Neural cell (in vitro differentiated cells): ENCODE results near the gene DOCK8. TPM values are rescaled to one million over a fixed set of nuclear protein-coding genes. Genes with fewer than 3 reads are reported as not detected.

Experiments
- H2AFZ ChIP-seq: fragments of 200-600, 300-800 bp; sonication (generic), shearing (Covaris generic); 2 replicates; pipeline ENCODE4 v1.6.0; 2014; ENCODE audit warnings: low read depth, mild to moderate bottlenecking, antibody characterized with exemption, low read length, moderate library complexity
- H3F3A ChIP-seq: fragments of 200-600 bp; shearing (Covaris generic); 2 replicates; pipeline ENCODE4 v1.6.1; 2016; ENCODE audit warnings: mild to moderate bottlenecking, moderate library complexity, mixed read lengths, antibody characterized with exemption, low read length; ENCODE audit not compliant: insufficient read depth, poor library complexity, severe bottlenecking
- H3K27ac ChIP-seq: fragments of 200-600, 300-800 bp; sonication (generic), shearing (Covaris generic); 2 replicates; pipeline ENCODE4 v1.5.1; 2014; ENCODE audit warnings: mild to moderate bottlenecking, low read length, moderate library complexity
- H3K27me3 ChIP-seq: fragments of 300-800, 200-600 bp; sonication (generic), shearing (Covaris generic); 2 replicates; pipeline ENCODE4 v1.6.0; 2014; ENCODE audit warnings: mild to moderate bottlenecking, low read depth, low read length, moderate library complexity; ENCODE audit not compliant: insufficient read depth
- H3K36me3 ChIP-seq: fragments of 300-800, 200-600 bp; sonication (generic), shearing (Covaris generic); 2 replicates; pipeline ENCODE4 v1.5.1; 2014; ENCODE audit warnings: mild to moderate bottlenecking, antibody characterized with exemption, low read length, moderate library complexity; ENCODE audit not compliant: insufficient read depth
- H3K4me2 ChIP-seq: fragments of 300-800, 200-600 bp; sonication (generic), shearing (Covaris generic); 2 replicates; pipeline ENCODE4 v1.6.0; 2014; ENCODE audit warnings: mild to moderate bottlenecking, low read length
- H3K4me3 ChIP-seq: fragments of 300-800, 200-600 bp; sonication (generic), shearing (Covaris generic); 2 replicates; pipeline ENCODE4 v1.5.1; 2014; ENCODE audit warnings: mild to moderate bottlenecking, low read length, moderate library complexity
- H3K79me2 ChIP-seq: fragments of 200-600 bp; shearing (Covaris generic); replicated peaks from 2 replicates; pipeline ENCODE4 v1.6.0; 2014; ENCODE audit warnings: mild to moderate bottlenecking, low read length, moderate library complexity; ENCODE audit not compliant: insufficient read depth
- H3K9ac ChIP-seq: fragments of 300-800, 200-600 bp; sonication (generic), shearing (Covaris generic); 2 replicates; pipeline ENCODE4 v1.6.1; 2016; ENCODE audit warnings: mild to moderate bottlenecking, low read length, mixed read lengths
- H3K9me2 ChIP-seq: fragments of 200-600 bp; shearing (Covaris generic); 2 replicates; pipeline ENCODE4 v1.6.1; 2016; ENCODE audit warnings: mild to moderate bottlenecking, low read length, mixed read lengths; ENCODE audit not compliant: insufficient read depth
- H3K9me3 ChIP-seq: fragments of 200-600, 300-800 bp; sonication (generic), shearing (Covaris generic); 2 replicates; pipeline ENCODE4 v1.6.1; 2016; ENCODE audit warnings: mild to moderate bottlenecking, mixed run types, low read length, moderate library complexity, mixed read lengths
- H4K20me1 ChIP-seq: fragments of 200-600 bp; shearing (Covaris generic); 2 replicates; pipeline ENCODE4 v1.6.1; 2016; ENCODE audit warnings: mild to moderate bottlenecking, mixed run types; ENCODE audit not compliant: insufficient read depth
- EP300 ChIP-seq: fragments of 450-650 bp; conservative IDR thresholded peaks from 2 replicates; pipeline ENCODE4 v1.6.1; 2014; ENCODE audit warnings: antibody characterized with exemption, mild to moderate bottlenecking, moderate library complexity; ENCODE audit not compliant: poor library complexity, severe bottlenecking
- EZH2 ChIP-seq: fragments of 200-600, 300-800 bp; shearing (Covaris generic), sonication (generic); IDR thresholded peaks from 2 replicates; pipeline ENCODE4 v1.6.1; 2014; ENCODE audit warnings: antibody characterized with exemption, low read length, borderline replicate concordance, mild to moderate bottlenecking; ENCODE audit not compliant: insufficient read depth, poor library complexity, severe bottlenecking
- MXI1 ChIP-seq: fragments of 450-650 bp; conservative IDR thresholded peaks from 2 replicates; pipeline ENCODE4 v1.6.1; 2014; ENCODE audit warnings: antibody characterized with exemption, mild to moderate bottlenecking; ENCODE audit not compliant: poor library complexity, severe bottlenecking
- POLR2AphosphoS5 ChIP-seq: IDR thresholded peaks from 2 replicates; pipeline ENCODE4 v1.6.1; 2012
- RAD21 ChIP-seq: fragments of 450-650 bp; conservative IDR thresholded peaks from 2 replicates; pipeline ENCODE4 v1.6.1; 2014; ENCODE audit warnings: antibody characterized with exemption, mild to moderate bottlenecking, moderate library complexity
- SMC3 ChIP-seq: fragments of 450-650 bp; conservative IDR thresholded peaks from 2 replicates; pipeline ENCODE4 v1.6.1; 2014; ENCODE audit warnings: antibody characterized with exemption, mild to moderate bottlenecking, moderate library complexity; ENCODE audit not compliant: poor library complexity
- TAF1 ChIP-seq: IDR thresholded peaks from 2 replicates; pipeline ENCODE4 v1.6.1; 2012; ENCODE audit warnings: low read depth
- polyA plus RNA-seq: library from polyadenylated mRNA; depleted of rRNA; stranded (reverse); fragments of >200 nt; gene quantifications from 2 replicates; pipeline ENCODE4 v1.2.3, GENCODE V29; 2014
- TF ChIP-seq, protein P1 (sequence below): fragments of 450-650 bp; IDR thresholded peaks from 2 replicates; pipeline ENCODE4 v1.5.1; 2014; ENCODE audit warnings: antibody characterized with exemption, mild to moderate bottlenecking, moderate library complexity; ENCODE audit not compliant: poor library complexity, severe bottlenecking
- TF ChIP-seq, protein P2 (sequence below): IDR thresholded peaks from 2 replicates; pipeline ENCODE4 v1.6.1; 2012; ENCODE audit warnings: borderline replicate concordance

The DOCK8 gene
- polyA plus RNA-seq, 1 donor from 2014 or later = not detected

- no peak overlapping the region for H3K4me2 ChIP-seq
- no peaks in the 10 kb centered on the region for H3K27me3 ChIP-seq
- no peaks in the 10 kb centered on the region for H3K9me3 ChIP-seq
- no peaks in the 10 kb centered on the region for H4K20me1 ChIP-seq
- H3K9me2 ChIP-seq = no peaks in the 10 kb centered on the region
- no peaks in the 10 kb centered on the region for H3F3A ChIP-seq
- no peaks in the 10 kb centered on the region for H3K36me3 ChIP-seq
- H3K79me2 ChIP-seq = no peaks in the 10 kb centered on the region
- H3K4me3 ChIP-seq = no peak overlapping the region
- H3K9ac ChIP-seq = no peak overlapping the region
- TF ChIP-seq RAD21 (no peak), TAF1 (no peak), POLR2AphosphoS5 (no peak), EP300 (no peak), EZH2 (no peak), MXI1 (no peak), SMC3 (no peak)
- TF ChIP-seq, protein P1, sequence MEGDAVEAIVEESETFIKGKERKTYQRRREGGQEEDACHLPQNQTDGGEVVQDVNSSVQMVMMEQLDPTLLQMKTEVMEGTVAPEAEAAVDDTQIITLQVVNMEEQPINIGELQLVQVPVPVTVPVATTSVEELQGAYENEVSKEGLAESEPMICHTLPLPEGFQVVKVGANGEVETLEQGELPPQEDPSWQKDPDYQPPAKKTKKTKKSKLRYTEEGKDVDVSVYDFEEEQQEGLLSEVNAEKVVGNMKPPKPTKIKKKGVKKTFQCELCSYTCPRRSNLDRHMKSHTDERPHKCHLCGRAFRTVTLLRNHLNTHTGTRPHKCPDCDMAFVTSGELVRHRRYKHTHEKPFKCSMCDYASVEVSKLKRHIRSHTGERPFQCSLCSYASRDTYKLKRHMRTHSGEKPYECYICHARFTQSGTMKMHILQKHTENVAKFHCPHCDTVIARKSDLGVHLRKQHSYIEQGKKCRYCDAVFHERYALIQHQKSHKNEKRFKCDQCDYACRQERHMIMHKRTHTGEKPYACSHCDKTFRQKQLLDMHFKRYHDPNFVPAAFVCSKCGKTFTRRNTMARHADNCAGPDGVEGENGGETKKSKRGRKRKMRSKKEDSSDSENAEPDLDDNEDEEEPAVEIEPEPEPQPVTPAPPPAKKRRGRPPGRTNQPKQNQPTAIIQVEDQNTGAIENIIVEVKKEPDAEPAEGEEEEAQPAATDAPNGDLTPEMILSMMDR = no peak
- TF ChIP-seq, protein P2, sequence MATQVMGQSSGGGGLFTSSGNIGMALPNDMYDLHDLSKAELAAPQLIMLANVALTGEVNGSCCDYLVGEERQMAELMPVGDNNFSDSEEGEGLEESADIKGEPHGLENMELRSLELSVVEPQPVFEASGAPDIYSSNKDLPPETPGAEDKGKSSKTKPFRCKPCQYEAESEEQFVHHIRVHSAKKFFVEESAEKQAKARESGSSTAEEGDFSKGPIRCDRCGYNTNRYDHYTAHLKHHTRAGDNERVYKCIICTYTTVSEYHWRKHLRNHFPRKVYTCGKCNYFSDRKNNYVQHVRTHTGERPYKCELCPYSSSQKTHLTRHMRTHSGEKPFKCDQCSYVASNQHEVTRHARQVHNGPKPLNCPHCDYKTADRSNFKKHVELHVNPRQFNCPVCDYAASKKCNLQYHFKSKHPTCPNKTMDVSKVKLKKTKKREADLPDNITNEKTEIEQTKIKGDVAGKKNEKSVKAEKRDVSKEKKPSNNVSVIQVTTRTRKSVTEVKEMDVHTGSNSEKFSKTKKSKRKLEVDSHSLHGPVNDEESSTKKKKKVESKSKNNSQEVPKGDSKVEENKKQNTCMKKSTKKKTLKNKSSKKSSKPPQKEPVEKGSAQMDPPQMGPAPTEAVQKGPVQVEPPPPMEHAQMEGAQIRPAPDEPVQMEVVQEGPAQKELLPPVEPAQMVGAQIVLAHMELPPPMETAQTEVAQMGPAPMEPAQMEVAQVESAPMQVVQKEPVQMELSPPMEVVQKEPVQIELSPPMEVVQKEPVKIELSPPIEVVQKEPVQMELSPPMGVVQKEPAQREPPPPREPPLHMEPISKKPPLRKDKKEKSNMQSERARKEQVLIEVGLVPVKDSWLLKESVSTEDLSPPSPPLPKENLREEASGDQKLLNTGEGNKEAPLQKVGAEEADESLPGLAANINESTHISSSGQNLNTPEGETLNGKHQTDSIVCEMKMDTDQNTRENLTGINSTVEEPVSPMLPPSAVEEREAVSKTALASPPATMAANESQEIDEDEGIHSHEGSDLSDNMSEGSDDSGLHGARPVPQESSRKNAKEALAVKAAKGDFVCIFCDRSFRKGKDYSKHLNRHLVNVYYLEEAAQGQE = no peak
- H3K27ac ChIP-seq = no peak overlapping the region
- no peak overlapping the region for H2AFZ ChIP-seq
Observed at GRCh38 chr9:264231-264630, 49.6 kb downstream of the DOCK8 start.

DNA sequence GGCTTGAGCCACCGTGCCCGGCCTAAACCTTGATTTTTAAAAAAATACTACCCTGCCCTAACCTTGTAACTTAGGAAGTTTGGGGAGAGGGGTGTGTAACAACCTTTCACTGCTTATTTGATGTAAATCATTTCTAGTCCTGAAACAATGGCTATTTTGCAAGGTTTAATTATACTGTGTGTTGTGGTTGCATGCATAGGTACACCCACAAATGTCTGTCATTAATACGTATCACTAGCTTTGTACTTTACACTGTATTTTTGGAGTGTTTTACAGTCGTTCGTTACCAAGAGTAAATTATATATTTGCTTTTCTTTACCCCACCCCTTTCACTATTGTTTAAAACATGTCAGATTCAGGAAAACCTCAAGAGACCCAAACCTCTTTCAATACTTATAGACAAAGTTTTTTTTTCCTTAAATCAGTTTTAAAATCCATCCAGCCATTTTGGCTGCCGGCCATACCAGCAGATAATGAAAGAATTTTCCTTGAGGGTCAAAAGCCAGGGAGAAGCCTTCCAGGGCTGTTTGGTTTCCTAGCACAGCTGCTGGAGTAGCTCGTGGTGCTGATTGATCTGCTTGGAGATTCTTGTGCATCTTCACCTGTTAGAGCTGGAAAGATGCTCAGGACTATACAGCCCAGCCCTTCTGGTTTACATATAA lies 50.7 kb downstream of the DOCK8 start:
- Histone ChIP-seq H3K36me3 (no peaks in the 10 kb centered on the region), H3K9ac (no peak overlapping the region), H3K4me2 (no peak overlapping the region), H3K27ac (no peak overlapping the region), H3K9me2 (no peaks in the 10 kb centered on the region), H3K79me2 (no peaks in the 10 kb centered on the region), H4K20me1 (no peaks in the 10 kb centered on the region), H3F3A (no peaks in the 10 kb centered on the region), H3K4me3 (no peak overlapping the region), H3K27me3 (no peaks in the 10 kb centered on the region), H2AFZ (no peak overlapping the region), H3K9me3 (no peaks in the 10 kb centered on the region)
- TF ChIP-seq TAF1 (no peak), EZH2 (no peak), POLR2AphosphoS5 (no peak), MXI1 (no peak), EP300 (no peak), SMC3 (no peak), RAD21 (no peak)
- TF ChIP-seq, protein P2 = no peak
- TF ChIP-seq, protein P1 = no peak
